Lung (tissue), 12 donors: ENCODE results near the gene PTBP2. TPM values are rescaled to one million over a fixed set of nuclear protein-coding genes. Genes with fewer than 3 reads are reported as not detected.
"Not testable (repeated sequence)": the region's sequence is repeated elsewhere in the genome, so short reads cannot be mapped to it uniquely, and the experiment has no call there.

ENCODE experiments used
- ATAC-seq: fragments of 200-7000 bp; cut with Tn5 transposase; one replicate; pipeline ENCODE4 v1.9.1; 2020; ENCODE audit warnings: moderate number of reproducible peaks; ENCODE audit not compliant: insufficient read depth, low FRiP score
- DNase-seq, 3 donors: peaks; one replicate each; pipeline ENCODE4 v3.0.0-alpha.2; 2013 to 2017
- H3K27ac ChIP-seq, 2 donors: one replicate each; pipeline ENCODE4 v1.5.1; 2013; ENCODE audit warnings: mild to moderate bottlenecking in 2 of 2, moderate library complexity in 2 of 2, control low read depth in 1 of 2, inconsistent platforms in 1 of 2, low read depth in 1 of 2, low read length in 1 of 2
- H3K27me3 ChIP-seq, 3 donors: one replicate each; pipeline ENCODE4 v1.5.1; 2013; ENCODE audit warnings: low read length in 2 of 3; ENCODE audit not compliant: control insufficient read depth in 3 of 3, insufficient read depth in 3 of 3
- H3K36me3 ChIP-seq, 4 donors: one replicate each; pipeline ENCODE4 v1.5.1; 2013; ENCODE audit warnings: low read length in 4 of 4, mild to moderate bottlenecking in 1 of 4, moderate library complexity in 1 of 4; ENCODE audit not compliant: control insufficient read depth in 4 of 4, insufficient read depth in 4 of 4
- H3K4me1 ChIP-seq, 5 donors: one replicate each; pipeline ENCODE4 v1.5.1; 2013; ENCODE audit warnings: low read length in 5 of 5, mild to moderate bottlenecking in 2 of 5, moderate library complexity in 1 of 5; ENCODE audit not compliant: control insufficient read depth in 5 of 5, insufficient read depth in 5 of 5
- H3K4me3 ChIP-seq: one replicate; pipeline ENCODE4 v1.5.1; 2013; ENCODE audit warnings: mild to moderate bottlenecking, control low read depth, moderate library complexity
- H3K9ac ChIP-seq, 2 donors: one replicate each; pipeline ENCODE4 v1.5.1; 2013; ENCODE audit warnings: low read length in 2 of 2, control low read depth in 1 of 2; ENCODE audit not compliant: insufficient read depth in 1 of 2
- H3K9me3 ChIP-seq, 4 donors: one replicate each; pipeline ENCODE4 v1.5.1; 2013; ENCODE audit warnings: low read length in 3 of 4, mild to moderate bottlenecking in 1 of 4, moderate library complexity in 1 of 4; ENCODE audit not compliant: control insufficient read depth in 4 of 4, insufficient read depth in 3 of 4
- CTCF ChIP-seq: IDR thresholded peaks from 2 replicates; pipeline ENCODE4 v1.5.1; 2012; ENCODE audit warnings: mild to moderate bottlenecking; ENCODE audit errors: control extremely low read depth, extremely low read depth
- WGBS, 2 donors: extraction: QIAGEN DNeasy Blood & Tissue Kit; methylation state at CpG; one replicate each; pipeline ENCODE4 v1.1.7; 2013; 5-methylcytosine and 5-hydroxymethylcytosine counted together
- polyA plus RNA-seq, 2 donors: library from polyadenylated mRNA; stranded (reverse); fragments of 200-250 nt; gene quantifications; one replicate each; pipeline ENCODE4 v1.2.1, GENCODE V29; 2013
- total RNA-seq, 2 donors: library from RNA; depleted of rRNA in 1 of 2; stranded (reverse); fragments of >200 nt in 1 of 2; gene quantifications; one replicate each; pipeline ENCODE4 v1.2.1, GENCODE V29; 2014 to 2021
- donor health status: control.
- donor health status: control.
- donor health status: Bipolar disorder and iron deficiency.
- donor health status: healthy.
- donor health status: DM: yes; HTN: yes; CAD: no.

PTBP2 gene
- total and polyA plus RNA-seq, 4 donors: 5.7 to 79.7 (median 14.6) TPM

GRCh38 chr1:96756789-96757188 is 35.2 kb downstream of the PTBP2 start:
- no peak for TF ChIP-seq CTCF
- no peak overlapping the region for H3K9ac ChIP-seq
- H3K27ac ChIP-seq: no peak overlapping the region
- H3K9me3 ChIP-seq: peaks cover 0 to 2% (median 0%) of the 10 kb centered on the region in 4 donors
- WGBS, 2 donors: 95 to 97% methylated on average over 1 of the region's 1 CpG
- no peaks in the 10 kb centered on the region for H3K27me3 ChIP-seq
- no peak for DNase-seq
- H3K36me3 ChIP-seq: peaks cover 5 to 52% (median 26%) of the 10 kb centered on the region in 4 donors
- no peaks in the 10 kb centered on the region for H3K4me1 ChIP-seq
- no peak for ATAC-seq
- H3K4me3 ChIP-seq: no peak overlapping the region

GRCh38 chr1:96762586-96762985 is 41.0 kb downstream of the PTBP2 start:
- not testable (repeated sequence) for H3K27me3 ChIP-seq, H3K9ac ChIP-seq, DNase-seq, ATAC-seq, H3K27ac ChIP-seq, H3K4me1 ChIP-seq, H3K4me3 ChIP-seq, H3K9me3 ChIP-seq, H3K36me3 ChIP-seq
- 98 to 100% methylated on average over 33 to 36 of the region's 36 CpGs for WGBS, 2 donors

GRCh38 chr1:96763514-96763913 is 41.9 kb downstream of the PTBP2 start:
- H3K27me3 ChIP-seq: no peaks in the 10 kb centered on the region
- no peak overlapping the region for H3K9ac ChIP-seq
- H3K4me1 ChIP-seq: no peaks in the 10 kb centered on the region
- H3K9me3 ChIP-seq: peaks cover 0 to 2% (median 0%) of the 10 kb centered on the region in 4 donors
- 93 to 100% methylated on average over 2 to 4 of the region's 4 CpGs for WGBS, 2 donors
- peaks cover 0 to 9% (median 3%) of the 10 kb centered on the region in 4 donors for H3K36me3 ChIP-seq
- DNase-seq (no peak), ATAC-seq (no peak)
- no peak for TF ChIP-seq CTCF
- H3K27ac ChIP-seq: no peak overlapping the region
- H3K4me3 ChIP-seq: no peak overlapping the region

- no peak for DNase-seq
- Histone ChIP-seq H3K4me3 (no peak overlapping the region), H3K27ac (no peak overlapping the region), H3K36me3 (peaks cover 0 to 9% (median 2%) of the 10 kb centered on the region in 4 donors), H3K9me3 (peaks cover 0 to 2% (median 0%) of the 10 kb centered on the region in 4 donors), H3K27me3 (no peaks in the 10 kb centered on the region), H3K4me1 (no peaks in the 10 kb centered on the region), H3K9ac (no peak overlapping the region)
- ATAC-seq: no peak
- TF ChIP-seq CTCF: no peak
These were observed 42.9 kb downstream of the PTBP2 start for GRCh38 chr1:96764469-96764868.
